ENCODE measurements around the gene CYB5R4.
"Not testable (repeated sequence)": the region's sequence is repeated elsewhere in the genome, so short reads cannot be mapped to it uniquely, and the experiment has no call there.

CYB5R4 gene

DNA sequence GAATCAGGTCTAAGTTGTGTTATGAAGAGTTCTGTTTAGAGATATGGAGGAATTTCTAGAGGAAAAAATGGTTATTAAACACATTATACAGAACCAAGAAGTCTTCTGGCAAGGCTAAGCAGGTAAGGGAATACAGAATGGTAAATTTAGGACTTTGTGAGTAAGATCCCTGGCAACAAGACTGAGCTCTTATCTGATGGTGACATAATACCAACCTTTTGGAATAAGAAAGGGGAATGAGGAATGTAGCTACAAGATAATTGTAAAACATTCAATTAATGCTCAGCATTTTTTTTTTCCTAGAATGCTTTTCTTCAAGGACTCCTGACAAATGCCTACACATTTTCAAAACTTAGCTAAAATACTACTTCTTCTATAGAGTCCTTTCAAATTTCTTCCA lies 51.8 kb downstream of the CYB5R4 start:
- H3K27me3 ChIP-seq (ENCODE audit: control insufficient read depth, insufficient read depth, low read length): no peaks in the 10 kb centered on the region
- H3K4me3 ChIP-seq (ENCODE audit: low read depth, low read length): no peak overlapping the region
- H3K9ac ChIP-seq (ENCODE audit: low read length): no peak overlapping the region
- no peak overlapping the region for H3K27ac ChIP-seq (ENCODE audit: low read depth, low read length)
- no peaks in the 10 kb centered on the region for H3K36me3 ChIP-seq (ENCODE audit: control insufficient read depth, insufficient read depth, low read length)
- H3K4me1 ChIP-seq (ENCODE audit: control insufficient read depth, insufficient read depth, low read length): peaks cover 11% of the 10 kb centered on the region; the same call in 1 of the 2 replicates
- H3K9me3 ChIP-seq (ENCODE audit: control insufficient read depth, insufficient read depth, low read depth, low read length): no peaks in the 10 kb centered on the region

DNA sequence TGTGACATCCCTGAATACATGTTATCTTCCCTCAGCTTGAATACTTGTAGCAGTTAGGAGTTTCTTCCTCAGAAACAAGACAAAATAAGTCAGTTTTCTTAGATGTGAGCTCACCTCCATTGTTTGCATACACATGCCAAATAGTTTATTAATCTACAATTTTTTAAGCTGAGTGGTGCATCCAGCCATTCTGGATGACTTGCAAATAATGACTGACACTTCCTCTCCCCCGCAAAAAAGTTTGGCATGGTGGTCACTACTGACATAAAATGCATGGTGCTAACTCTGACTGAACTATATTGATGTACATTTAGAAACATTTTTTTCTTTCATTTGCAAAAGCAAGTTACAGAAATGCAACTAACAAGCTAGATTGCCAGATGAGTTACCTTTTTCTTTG lies 55.5 kb downstream of the CYB5R4 start:
- Histone ChIP-seq H3K27me3 (ENCODE audit: control insufficient read depth, insufficient read depth, low read length) (no peaks in the 10 kb centered on the region), H3K36me3 (ENCODE audit: control insufficient read depth, insufficient read depth, low read length) (no peaks in the 10 kb centered on the region), H3K9me3 (ENCODE audit: control insufficient read depth, insufficient read depth, low read depth, low read length) (no peaks in the 10 kb centered on the region), H3K9ac (ENCODE audit: low read length) (no peak overlapping the region), H3K27ac (ENCODE audit: low read depth, low read length) (no peak overlapping the region), H3K4me3 (ENCODE audit: low read depth, low read length) (no peak overlapping the region), H3K4me1 (ENCODE audit: control insufficient read depth, insufficient read depth, low read length) (peaks cover 6% of the 10 kb centered on the region; the same call in 1 of the 2 replicates)

GRCh38 chr6:83917001-83917400 lies 57.5 kb downstream of the CYB5R4 start:
- Histone ChIP-seq H3K4me1 (ENCODE audit: control insufficient read depth, insufficient read depth, low read length) (peaks cover 6% of the 10 kb centered on the region; the same call in 1 of the 2 replicates), H3K27me3 (ENCODE audit: control insufficient read depth, insufficient read depth, low read length) (no peaks in the 10 kb centered on the region), H3K9ac (ENCODE audit: low read length) (no peak overlapping the region), H3K9me3 (ENCODE audit: control insufficient read depth, insufficient read depth, low read depth, low read length) (no peaks in the 10 kb centered on the region), H3K27ac (ENCODE audit: low read depth, low read length) (no peak overlapping the region), H3K4me3 (ENCODE audit: low read depth, low read length) (no peak overlapping the region), H3K36me3 (ENCODE audit: control insufficient read depth, insufficient read depth, low read length) (no peaks in the 10 kb centered on the region)

DNA sequence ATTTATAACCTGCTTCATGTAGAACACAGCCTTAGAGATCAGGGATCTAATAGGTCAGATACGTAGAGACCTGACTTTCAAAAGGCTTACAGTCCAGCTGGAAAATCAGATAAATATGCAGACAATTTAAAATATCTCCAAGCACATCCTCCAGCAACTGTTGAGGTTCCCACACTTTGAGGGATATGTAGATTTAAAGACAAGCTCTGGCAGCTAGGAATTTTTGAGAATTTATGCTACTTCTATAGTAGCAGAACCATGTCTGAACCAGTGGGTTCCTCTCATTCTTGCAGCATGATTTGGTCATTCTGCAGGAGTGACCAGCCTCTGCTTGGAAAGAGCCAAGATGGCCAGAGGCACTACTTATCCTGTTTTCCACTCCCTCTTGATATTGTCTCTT lies 60.5 kb downstream of the CYB5R4 start:
- Histone ChIP-seq H3K27me3 (ENCODE audit: control insufficient read depth, insufficient read depth, low read length) (no peaks in the 10 kb centered on the region), H3K27ac (ENCODE audit: low read depth, low read length) (no peak overlapping the region), H3K36me3 (ENCODE audit: control insufficient read depth, insufficient read depth, low read length) (0 out of 2 replicates have a peak, but pooled peaks cover under 1% of the 10 kb centered on the region), H3K4me3 (ENCODE audit: low read depth, low read length) (no peak overlapping the region), H3K9ac (ENCODE audit: low read length) (no peak overlapping the region), H3K4me1 (ENCODE audit: control insufficient read depth, insufficient read depth, low read length) (no peaks in the 10 kb centered on the region), H3K9me3 (ENCODE audit: control insufficient read depth, insufficient read depth, low read depth, low read length) (no peaks in the 10 kb centered on the region)

DNA sequence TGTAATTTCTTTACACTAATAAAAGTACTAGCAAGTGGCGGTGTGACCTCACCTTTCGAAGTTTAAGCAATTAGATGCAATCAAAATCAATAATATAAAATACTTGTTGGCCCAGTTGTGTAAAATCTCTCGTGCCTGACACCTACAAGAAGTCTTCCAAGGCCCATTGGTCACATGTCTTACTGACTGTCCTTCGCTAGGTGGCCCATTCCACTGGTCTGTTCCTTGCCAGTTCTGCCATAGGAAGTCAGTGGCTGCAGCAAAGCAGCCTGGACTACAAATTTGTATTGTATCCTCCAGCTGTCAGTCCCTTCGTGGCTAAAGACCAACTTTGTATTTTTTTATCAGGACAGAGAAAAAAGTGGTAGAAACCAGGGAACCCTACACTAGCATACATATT lies 61.8 kb downstream of the CYB5R4 start:
- H3K27ac ChIP-seq (ENCODE audit: low read depth, low read length): no peak overlapping the region
- H3K36me3 ChIP-seq (ENCODE audit: control insufficient read depth, insufficient read depth, low read length): 0 out of 2 replicates have a peak, but pooled peaks cover 2% of the 10 kb centered on the region
- H3K9me3 ChIP-seq (ENCODE audit: control insufficient read depth, insufficient read depth, low read depth, low read length): no peaks in the 10 kb centered on the region
- H3K9ac ChIP-seq (ENCODE audit: low read length): no peak overlapping the region
- H3K27me3 ChIP-seq (ENCODE audit: control insufficient read depth, insufficient read depth, low read length): no peaks in the 10 kb centered on the region
- H3K4me1 ChIP-seq (ENCODE audit: control insufficient read depth, insufficient read depth, low read length): no peaks in the 10 kb centered on the region
- H3K4me3 ChIP-seq (ENCODE audit: low read depth, low read length): no peak overlapping the region

- Histone ChIP-seq H3K9ac (ENCODE audit: low read length) (no peak overlapping the region), H3K9me3 (ENCODE audit: control insufficient read depth, insufficient read depth, low read depth, low read length) (no peaks in the 10 kb centered on the region), H3K4me1 (ENCODE audit: control insufficient read depth, insufficient read depth, low read length) (no peaks in the 10 kb centered on the region), H3K27me3 (ENCODE audit: control insufficient read depth, insufficient read depth, low read length) (no peaks in the 10 kb centered on the region), H3K36me3 (ENCODE audit: control insufficient read depth, insufficient read depth, low read length) (peaks cover 6% of the 10 kb centered on the region; the same call in 1 of the 2 replicates), H3K27ac (ENCODE audit: low read depth, low read length) (no peak overlapping the region), H3K4me3 (ENCODE audit: low read depth, low read length) (no peak overlapping the region)
Measured at GRCh38 chr6:83927470-83927869, 68.0 kb downstream of the CYB5R4 start.

DNA sequence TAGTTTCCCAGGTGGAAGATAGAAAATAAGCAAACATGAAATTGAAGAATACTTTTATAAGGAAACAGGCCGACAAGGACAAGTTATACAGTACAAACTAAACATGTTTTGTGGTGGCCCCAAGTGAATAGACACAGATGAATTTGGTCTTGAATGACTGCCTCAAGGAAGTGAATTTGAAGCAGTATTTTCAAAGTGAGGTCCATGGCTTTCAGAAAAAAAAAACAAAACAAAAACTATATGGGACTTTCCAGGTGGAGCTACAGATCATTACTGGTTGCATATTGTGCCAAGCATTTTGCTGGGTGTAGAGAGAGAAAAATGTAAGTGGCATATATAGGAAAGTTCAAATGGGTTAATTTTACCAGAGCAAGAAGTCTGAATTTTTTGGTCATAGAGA lies 68.8 kb downstream of the CYB5R4 start:
- H3K4me3 ChIP-seq (ENCODE audit: low read depth, low read length): no peak overlapping the region
- peaks cover 6% of the 10 kb centered on the region; the same call in 1 of the 2 replicates for H3K36me3 ChIP-seq (ENCODE audit: control insufficient read depth, insufficient read depth, low read length)
- H3K9ac ChIP-seq (ENCODE audit: low read length): no peak overlapping the region
- H3K4me1 ChIP-seq (ENCODE audit: control insufficient read depth, insufficient read depth, low read length): no peaks in the 10 kb centered on the region
- no peaks in the 10 kb centered on the region for H3K9me3 ChIP-seq (ENCODE audit: control insufficient read depth, insufficient read depth, low read depth, low read length)
- no peak overlapping the region for H3K27ac ChIP-seq (ENCODE audit: low read depth, low read length)
- H3K27me3 ChIP-seq (ENCODE audit: control insufficient read depth, insufficient read depth, low read length): no peaks in the 10 kb centered on the region

GRCh38 chr6:83946201-83946833 lies 86.8 kb downstream of the CYB5R4 start:
- H3K36me3 ChIP-seq (ENCODE audit: control insufficient read depth, insufficient read depth, low read length); H3K27ac ChIP-seq (ENCODE audit: low read depth, low read length); H3K4me1 ChIP-seq (ENCODE audit: control insufficient read depth, insufficient read depth, low read length); H3K9ac ChIP-seq (ENCODE audit: low read length); H3K4me3 ChIP-seq (ENCODE audit: low read depth, low read length); H3K27me3 ChIP-seq (ENCODE audit: control insufficient read depth, insufficient read depth, low read length): not testable (repeated sequence)
- peaks cover 18% of the 10 kb centered on the region for H3K9me3 ChIP-seq (ENCODE audit: control insufficient read depth, insufficient read depth, low read depth, low read length)

GRCh38 chr6:83947983-83948382 lies 88.5 kb downstream of the CYB5R4 start:
- not testable (repeated sequence) for H3K27ac ChIP-seq (ENCODE audit: low read depth, low read length); H3K27me3 ChIP-seq (ENCODE audit: control insufficient read depth, insufficient read depth, low read length); H3K36me3 ChIP-seq (ENCODE audit: control insufficient read depth, insufficient read depth, low read length); H3K4me1 ChIP-seq (ENCODE audit: control insufficient read depth, insufficient read depth, low read length); H3K4me3 ChIP-seq (ENCODE audit: low read depth, low read length); H3K9ac ChIP-seq (ENCODE audit: low read length)
- H3K9me3 ChIP-seq (ENCODE audit: control insufficient read depth, insufficient read depth, low read depth, low read length): peaks cover 12% of the 10 kb centered on the region

DNA sequence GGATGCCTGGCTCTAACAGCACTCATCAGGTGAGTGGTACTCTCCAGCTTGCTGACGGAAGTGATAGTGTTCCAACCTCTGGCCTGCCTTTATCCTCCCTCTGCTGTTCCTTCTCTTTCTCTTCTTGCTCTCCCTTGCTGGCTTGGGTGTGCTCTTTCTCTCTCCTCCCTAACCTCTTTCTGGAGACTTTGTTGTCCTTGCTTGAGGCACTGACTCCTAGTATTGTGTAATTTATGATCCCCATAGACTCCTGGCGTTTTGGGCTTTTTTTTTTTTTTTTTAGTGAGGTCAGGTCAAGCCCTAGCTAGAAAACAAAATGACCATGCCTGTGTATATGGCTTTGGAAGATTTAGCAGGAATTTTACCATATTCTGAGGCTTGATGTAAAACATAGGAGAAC lies 89.4 kb downstream of the CYB5R4 start:
- Histone ChIP-seq H3K9ac (ENCODE audit: low read length) (no peak overlapping the region), H3K4me1 (ENCODE audit: control insufficient read depth, insufficient read depth, low read length) (peaks cover 10% of the 10 kb centered on the region), H3K9me3 (ENCODE audit: control insufficient read depth, insufficient read depth, low read depth, low read length) (peaks cover 7% of the 10 kb centered on the region; the same call in 1 of the 2 replicates), H3K27ac (ENCODE audit: low read depth, low read length) (no peak overlapping the region), H3K4me3 (ENCODE audit: low read depth, low read length) (no peak overlapping the region), H3K27me3 (ENCODE audit: control insufficient read depth, insufficient read depth, low read length) (no peaks in the 10 kb centered on the region), H3K36me3 (ENCODE audit: control insufficient read depth, insufficient read depth, low read length) (no peaks in the 10 kb centered on the region)

- not testable (repeated sequence) for H3K36me3 ChIP-seq (ENCODE audit: control insufficient read depth, insufficient read depth, low read length); H3K4me3 ChIP-seq (ENCODE audit: low read depth, low read length); H3K27ac ChIP-seq (ENCODE audit: low read depth, low read length); H3K27me3 ChIP-seq (ENCODE audit: control insufficient read depth, insufficient read depth, low read length); H3K9ac ChIP-seq (ENCODE audit: low read length); H3K9me3 ChIP-seq (ENCODE audit: control insufficient read depth, insufficient read depth, low read depth, low read length); H3K4me1 ChIP-seq (ENCODE audit: control insufficient read depth, insufficient read depth, low read length)
Measured at GRCh38 chr6:83951423-83951822, 91.9 kb downstream of the CYB5R4 start.

Data from HUES6 (cell line).